Measurements from ENCODE around the gene GLA.

GLA gene

DNA sequence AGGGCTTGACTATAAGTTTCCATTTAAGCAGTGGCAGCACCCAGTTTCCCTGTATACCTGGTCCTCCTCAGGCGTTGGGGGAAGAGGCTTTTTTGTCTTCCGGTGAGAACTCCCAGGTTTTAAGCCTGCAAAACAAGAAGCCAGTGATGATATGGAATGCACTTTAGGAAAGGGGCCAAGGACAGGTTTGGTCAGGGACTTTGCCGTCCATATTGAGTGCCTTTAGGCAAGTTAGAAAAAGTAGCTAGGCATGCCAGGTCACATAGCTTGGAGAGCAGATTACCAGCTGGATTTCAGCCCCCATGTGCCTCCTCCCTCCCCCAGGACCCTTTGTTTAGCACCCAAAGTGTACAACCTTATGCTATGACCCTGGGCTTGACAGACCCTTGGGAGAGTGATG lies 45.6 kb downstream of the GLA start:
- TF ChIP-seq POLR2A (IDR thresholded peaks at IDR 0.05; ENCODE audit: extremely low read depth, insufficient read length) (no peak), MAX (IDR thresholded peaks at IDR 0.05; ENCODE audit: low read depth, low read length) (no peak)
- TF ChIP-seq, protein P1, sequence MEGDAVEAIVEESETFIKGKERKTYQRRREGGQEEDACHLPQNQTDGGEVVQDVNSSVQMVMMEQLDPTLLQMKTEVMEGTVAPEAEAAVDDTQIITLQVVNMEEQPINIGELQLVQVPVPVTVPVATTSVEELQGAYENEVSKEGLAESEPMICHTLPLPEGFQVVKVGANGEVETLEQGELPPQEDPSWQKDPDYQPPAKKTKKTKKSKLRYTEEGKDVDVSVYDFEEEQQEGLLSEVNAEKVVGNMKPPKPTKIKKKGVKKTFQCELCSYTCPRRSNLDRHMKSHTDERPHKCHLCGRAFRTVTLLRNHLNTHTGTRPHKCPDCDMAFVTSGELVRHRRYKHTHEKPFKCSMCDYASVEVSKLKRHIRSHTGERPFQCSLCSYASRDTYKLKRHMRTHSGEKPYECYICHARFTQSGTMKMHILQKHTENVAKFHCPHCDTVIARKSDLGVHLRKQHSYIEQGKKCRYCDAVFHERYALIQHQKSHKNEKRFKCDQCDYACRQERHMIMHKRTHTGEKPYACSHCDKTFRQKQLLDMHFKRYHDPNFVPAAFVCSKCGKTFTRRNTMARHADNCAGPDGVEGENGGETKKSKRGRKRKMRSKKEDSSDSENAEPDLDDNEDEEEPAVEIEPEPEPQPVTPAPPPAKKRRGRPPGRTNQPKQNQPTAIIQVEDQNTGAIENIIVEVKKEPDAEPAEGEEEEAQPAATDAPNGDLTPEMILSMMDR (IDR thresholded peaks at IDR 0.05; ENCODE audit: low read depth, low read length): no peak
- DNase-seq (ENCODE audit: low read depth): no peak
- no peak overlapping the region for H3K4me3 ChIP-seq (ENCODE audit: low read depth, low read length)

DNA sequence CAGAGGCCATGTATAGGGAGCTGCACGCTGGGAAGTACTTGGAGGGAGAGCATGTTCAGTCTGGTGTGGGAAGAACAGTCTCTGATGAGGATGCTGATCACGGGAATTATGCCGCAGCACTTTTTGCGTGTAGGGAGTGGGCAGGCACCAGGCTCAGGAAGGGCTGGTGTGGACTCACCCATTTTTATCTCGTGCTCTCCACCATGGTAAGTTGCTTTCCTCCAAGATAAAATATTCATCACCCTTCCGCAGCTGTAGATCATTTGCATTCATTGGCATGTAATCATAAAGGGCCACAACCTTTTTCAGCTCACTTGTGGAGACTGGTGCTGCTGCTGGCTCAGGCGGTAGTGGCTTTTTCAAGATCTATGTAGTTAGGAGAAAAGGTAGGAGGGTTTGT lies 47.3 kb downstream of the GLA start:
- DNase-seq (ENCODE audit: low read depth): no peak
- H3K4me3 ChIP-seq (ENCODE audit: low read depth, low read length): no peak overlapping the region
- no peak for TF ChIP-seq POLR2A (IDR thresholded peaks at IDR 0.05; ENCODE audit: extremely low read depth, insufficient read length)
- TF ChIP-seq, protein P1 (IDR thresholded peaks at IDR 0.05; ENCODE audit: low read depth, low read length): no peak

DNA sequence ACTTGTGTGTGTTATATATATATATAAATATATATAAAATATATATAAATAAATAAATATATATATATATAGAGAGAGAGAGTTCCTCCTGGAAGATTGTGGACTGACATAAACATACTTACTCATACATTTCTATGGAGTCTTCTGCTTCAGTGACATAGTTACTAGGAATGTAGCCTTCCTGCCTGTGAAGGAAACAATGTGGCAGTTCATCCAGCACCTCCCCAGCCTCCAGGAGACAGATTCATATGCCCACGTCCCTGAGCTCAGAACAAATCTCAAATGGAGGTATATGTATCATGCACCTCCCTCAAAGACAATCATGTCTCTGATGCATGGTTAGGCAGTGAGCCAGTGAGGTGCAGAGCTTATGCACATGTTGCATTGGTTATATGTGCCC lies 47.8 kb downstream of the GLA start:
- TF ChIP-seq MAX (IDR thresholded peaks at IDR 0.05; ENCODE audit: low read depth, low read length) (no peak), MYC (IDR thresholded peaks at IDR 0.05; ENCODE audit: low read depth, low read length) (no peak), POLR2A (IDR thresholded peaks at IDR 0.05; ENCODE audit: extremely low read depth, insufficient read length) (no peak)
- TF ChIP-seq, protein P1 (IDR thresholded peaks at IDR 0.05; ENCODE audit: low read depth, low read length): no peak
- DNase-seq (ENCODE audit: low read depth): no peak
- H3K4me3 ChIP-seq (ENCODE audit: low read depth, low read length): no peak overlapping the region

- TF ChIP-seq MYC (IDR thresholded peaks at IDR 0.05; ENCODE audit: low read depth, low read length): no peak
- no peak for TF ChIP-seq MAX (IDR thresholded peaks at IDR 0.05; ENCODE audit: low read depth, low read length)
- TF ChIP-seq, protein P1 (IDR thresholded peaks at IDR 0.05; ENCODE audit: low read depth, low read length): peak; percentile 25
- DNase-seq (ENCODE audit: low read depth): peak; percentile 19
- H3K4me3 ChIP-seq (ENCODE audit: low read depth, low read length): no peak overlapping the region
Measured at GRCh38 chrX:101357166-101357795, 50.4 kb downstream of the GLA start.

DNA sequence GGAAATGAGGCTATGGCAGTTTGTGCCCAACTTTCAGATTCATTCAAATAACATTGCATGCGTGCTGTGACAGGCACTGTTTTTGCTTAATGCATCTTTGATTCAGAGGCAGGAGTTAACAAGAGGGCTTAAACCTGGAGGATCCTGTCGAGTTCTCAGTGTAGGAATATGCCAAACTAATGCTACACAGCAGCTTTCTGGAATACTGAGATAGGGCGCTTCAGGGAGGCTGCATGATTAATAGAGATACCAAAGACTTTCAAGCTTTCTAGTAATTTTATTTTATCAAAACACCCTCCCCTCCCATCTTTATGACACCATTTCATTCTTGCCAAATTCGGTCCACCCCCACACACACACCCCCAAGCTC lies 58.5 kb downstream of the GLA start:
- peak overlapping the region; percentile 89 for H3K4me3 ChIP-seq (ENCODE audit: low read depth, low read length)
- TF ChIP-seq POLR2A (IDR thresholded peaks at IDR 0.05; ENCODE audit: extremely low read depth, insufficient read length) (no peak), MAX (IDR thresholded peaks at IDR 0.05; ENCODE audit: low read depth, low read length) (no peak), MYC (IDR thresholded peaks at IDR 0.05; ENCODE audit: low read depth, low read length) (no peak)
- TF ChIP-seq, protein P1 (IDR thresholded peaks at IDR 0.05; ENCODE audit: low read depth, low read length): no peak
- DNase-seq (ENCODE audit: low read depth): no peak
